Activated gamma-delta T cell treated with Interleukin-2 at 50 U/mL for 16 hours (primary cell): ENCODE results near the gene RFLNA.

Experiments used
- DNase-seq: peaks from one replicate; pipeline ENCODE4 v3.0.0-alpha.2; 2020

The RFLNA gene

DNA sequence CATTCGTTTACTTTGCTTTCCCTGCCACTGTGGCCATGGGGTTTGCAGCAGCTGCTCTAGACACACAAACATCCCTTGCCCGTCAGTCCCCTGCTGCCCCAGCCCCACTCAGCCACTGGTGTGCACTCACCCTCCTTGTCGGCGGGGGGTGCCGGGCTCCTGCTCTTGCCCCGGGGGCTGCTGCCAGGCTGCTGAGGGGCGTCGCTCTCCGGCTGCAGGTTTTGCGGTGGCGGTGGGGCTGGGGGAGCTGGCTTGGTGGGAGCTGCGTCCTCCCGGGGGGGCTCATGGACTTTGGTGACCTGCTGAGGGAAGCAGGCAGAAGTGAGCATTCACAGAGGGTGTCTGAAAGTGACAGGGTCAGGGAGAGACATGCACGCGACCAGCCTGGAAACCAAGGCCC lies 67.1 kb downstream of the RFLNA start:
- no peak for DNase-seq

DNA sequence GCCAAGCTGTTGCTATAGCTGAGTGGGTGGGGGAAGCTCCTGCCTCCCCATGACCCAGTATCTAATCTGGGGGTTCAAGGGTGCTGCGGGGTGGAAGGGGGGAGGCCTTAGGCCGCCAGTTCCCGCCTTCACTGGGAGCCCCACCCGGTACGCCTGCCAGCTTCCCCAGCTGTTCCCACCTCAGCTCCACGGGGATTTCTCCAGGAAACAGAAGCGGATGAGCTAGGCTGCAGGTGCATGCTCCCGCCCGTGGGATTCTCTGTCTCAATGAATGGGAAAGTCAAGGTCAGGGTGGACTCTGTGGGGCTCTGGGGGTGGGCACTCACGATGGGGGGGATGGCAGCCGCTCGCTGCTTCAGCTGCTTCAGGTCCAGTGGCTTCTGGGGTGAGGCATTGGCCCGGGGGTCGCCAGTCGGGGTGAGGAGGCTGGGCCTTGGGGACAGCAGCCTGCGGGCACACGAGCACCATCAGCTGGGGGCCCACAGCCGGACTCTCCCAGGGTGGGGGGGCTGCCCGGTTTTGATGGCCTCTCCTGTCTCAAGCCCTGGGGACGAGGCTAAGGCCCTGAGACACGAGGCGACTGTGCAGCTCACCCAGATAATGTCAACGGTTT lies 68.6 kb downstream of the RFLNA start:
- DNase-seq = no peak

- no peak for DNase-seq
These were observed 69.7 kb downstream of the RFLNA start for GRCh38 chr12:124364543-124364942.
